Caco-2 (cell line): ENCODE results near the gene SLC10A7. TPM values are rescaled to one million over a fixed set of nuclear protein-coding genes. Genes with fewer than 3 reads are reported as not detected.

Experiments
- BruUV-seq: library from RNA; stranded (reverse); fragments of 400-500 nt; replicated peaks from 2 replicates; lab custom pipeline; 2021; lab: Mats Ljungman, UMichigan
- CTCF ChIA-PET: fragments of 300-600 bp; sonication (Branson Sonifier 250); formaldehyde crosslinking; loops from one replicate; lab custom pipeline; 2022; ENCODE audit warnings: antibody characterized with exemption; lab: Charles Lee
- POLR2A ChIA-PET: fragments of 300-600 bp; sonication (Branson Sonifier 250); formaldehyde crosslinking; loops from one replicate; lab custom pipeline; 2022; ENCODE audit warnings: antibody characterized with exemption; lab: Charles Lee
- DNase-seq, 2 experiments: peaks; one replicate each; pipeline versions ENCODE4 v3.0.0 to v3.0.0-alpha.2; 2020 to 2022
- H3K27me3 ChIP-seq: replicated peaks from 2 replicates; pipeline ENCODE4 v1.6.0; 2011; ENCODE audit warnings: low read length; ENCODE audit not compliant: control insufficient read depth, insufficient read depth
- H3K36me3 ChIP-seq: 2 replicates; pipeline ENCODE4 v1.5.1; 2011; ENCODE audit warnings: low read length; ENCODE audit not compliant: control insufficient read depth, insufficient read depth
- H3K4me1 ChIP-seq: fragments of 250-450 bp; sonication (Bioruptor Pico); 2 replicates; pipeline ENCODE4 v1.5.1; 2020; ENCODE audit warnings: mild to moderate bottlenecking
- H3K4me3 ChIP-seq: 2 replicates; pipeline ENCODE4 v1.5.1; 2011; ENCODE audit warnings: low read depth, mild to moderate bottlenecking, control low read depth, low read length
- H3K9me3 ChIP-seq: fragments of 250-450 bp; sonication (Bioruptor Pico); 2 replicates; pipeline ENCODE4 v1.5.1; 2020; ENCODE audit warnings: mild to moderate bottlenecking, moderate library complexity
- H3K27ac Mint-ChIP-seq: one replicate; pipeline ENCODE4 v1.8.0; 2022; ENCODE audit warnings: mixed read lengths; ENCODE audit not compliant: unreplicated experiment
- H3K27me3 Mint-ChIP-seq: one replicate; pipeline ENCODE4 v1.8.0; 2022; ENCODE audit warnings: mixed read lengths; ENCODE audit not compliant: insufficient read depth, unreplicated experiment
- H3K36me3 Mint-ChIP-seq: one replicate; pipeline ENCODE4 v1.8.0; 2022; ENCODE audit warnings: mild to moderate bottlenecking, mixed read lengths; ENCODE audit not compliant: insufficient read depth, unreplicated experiment
- H3K4me1 Mint-ChIP-seq: one replicate; pipeline ENCODE4 v1.8.0; 2022; ENCODE audit warnings: low read depth, mixed read lengths; ENCODE audit not compliant: unreplicated experiment
- H3K4me3 Mint-ChIP-seq: one replicate; pipeline ENCODE4 v1.8.0; 2022; ENCODE audit warnings: mild to moderate bottlenecking, moderate library complexity, mixed read lengths; ENCODE audit not compliant: unreplicated experiment
- H3K9me3 Mint-ChIP-seq: one replicate; pipeline ENCODE4 v1.8.0; 2022; ENCODE audit warnings: mixed read lengths; ENCODE audit not compliant: unreplicated experiment
- CTCF ChIP-seq, 2 experiments: fragments of 200-600 bp in 1 of 2; IDR thresholded peaks; 1 replicate in 1 of 2; 2 replicates in 1 of 2; pipeline versions ENCODE4 v1.5.1 to v1.8.0; 2011 to 2022; ENCODE audit warnings: antibody characterized with exemption in 1 of 2, control low read depth in 1 of 2, inconsistent platforms in 1 of 2, low read depth in 1 of 2, low read length in 1 of 2, mild to moderate bottlenecking in 1 of 2, moderate library complexity in 1 of 2; ENCODE audit not compliant: insufficient read depth in 1 of 2, severe bottlenecking in 1 of 2, unreplicated experiment in 1 of 2
- intact Hi-C: fragments of 100-400 bp; cut with micrococcal nuclease; formaldehyde crosslinking; loops from one replicate; pipeline ENCODE4 v1.10.0; 2022; ENCODE audit not compliant: unreplicated experiment
- total RNA-seq: library from RNA; stranded (reverse); gene quantifications from 2 replicates; pipeline ENCODE4 v1.2.3, GENCODE V29; 2022

SLC10A7 gene
- total RNA-seq, 1 experiment from 2014 or later: 12.1 TPM

- intact Hi-C loops: no loop called here
- H3K4me3 ChIP-seq: no peak overlapping the region
- ChIA-PET POLR2A (no interaction called here), CTCF (no interaction called here)
- peaks cover 7% of the 10 kb centered on the region for H3K4me1 Mint-ChIP-seq
- no peak overlapping the region for H3K4me3 Mint-ChIP-seq
- no peak for DNase-seq
- no peaks in the 10 kb centered on the region for H3K9me3 Mint-ChIP-seq
- no peaks in the 10 kb centered on the region for H3K36me3 Mint-ChIP-seq
- 0 out of 2 replicates have a peak, but pooled peaks cover 6% of the 10 kb centered on the region for H3K4me1 ChIP-seq
- H3K27me3 Mint-ChIP-seq: no peaks in the 10 kb centered on the region
- H3K9me3 ChIP-seq: no peaks in the 10 kb centered on the region
- no TSS peak for BruUV-seq
- no peak for TF ChIP-seq CTCF (IDR thresholded peaks at IDR 0.05; ENCODE audit: insufficient read depth in 1 of 2, low read depth in 1 of 2, low read length in 1 of 2, severe bottlenecking in 1 of 2, unreplicated experiment in 1 of 2)
- H3K27ac Mint-ChIP-seq: no peak overlapping the region
- H3K27me3 ChIP-seq: no peaks in the 10 kb centered on the region
- no peaks in the 10 kb centered on the region for H3K36me3 ChIP-seq
These were observed 82.3 kb downstream of the SLC10A7 start for GRCh38 chr4:146439437-146439836.

- H3K27ac Mint-ChIP-seq: no peak overlapping the region
- no peak for DNase-seq
- no peaks in the 10 kb centered on the region for H3K9me3 Mint-ChIP-seq
- ChIA-PET CTCF (no interaction called here), POLR2A (no interaction called here)
- peaks cover 7% of the 10 kb centered on the region for H3K4me1 Mint-ChIP-seq
- intact Hi-C loops: no loop called here
- no peak overlapping the region for H3K4me3 Mint-ChIP-seq
- no peak for TF ChIP-seq CTCF (IDR thresholded peaks at IDR 0.05; ENCODE audit: insufficient read depth in 1 of 2, low read depth in 1 of 2, low read length in 1 of 2, severe bottlenecking in 1 of 2, unreplicated experiment in 1 of 2)
- H3K4me1 ChIP-seq: 0 out of 2 replicates have a peak, but pooled peaks cover 6% of the 10 kb centered on the region
- no peaks in the 10 kb centered on the region for H3K36me3 Mint-ChIP-seq
- BruUV-seq: no TSS peak
- H3K27me3 Mint-ChIP-seq: no peaks in the 10 kb centered on the region
- no peak overlapping the region for H3K4me3 ChIP-seq
- H3K36me3 ChIP-seq: no peaks in the 10 kb centered on the region
- H3K27me3 ChIP-seq: no peaks in the 10 kb centered on the region
- H3K9me3 ChIP-seq: no peaks in the 10 kb centered on the region
These were observed 84.0 kb downstream of the SLC10A7 start for GRCh38 chr4:146437778-146438177.

- no peak for TF ChIP-seq CTCF (IDR thresholded peaks at IDR 0.05; ENCODE audit: insufficient read depth in 1 of 2, low read depth in 1 of 2, low read length in 1 of 2, severe bottlenecking in 1 of 2, unreplicated experiment in 1 of 2)
- POLR2A ChIA-PET: no interaction called here
- H3K27me3 ChIP-seq: no peaks in the 10 kb centered on the region
- no peaks in the 10 kb centered on the region for H3K27me3 Mint-ChIP-seq
- no peak overlapping the region for H3K27ac Mint-ChIP-seq
- no peak for DNase-seq
- H3K9me3 Mint-ChIP-seq: no peaks in the 10 kb centered on the region
- CTCF ChIA-PET: no interaction called here
- H3K9me3 ChIP-seq: no peaks in the 10 kb centered on the region
- H3K36me3 ChIP-seq: no peaks in the 10 kb centered on the region
- H3K36me3 Mint-ChIP-seq: no peaks in the 10 kb centered on the region
- H3K4me3 Mint-ChIP-seq: no peak overlapping the region
- H3K4me1 Mint-ChIP-seq: peaks cover 7% of the 10 kb centered on the region
- H3K4me3 ChIP-seq: no peak overlapping the region
- H3K4me1 ChIP-seq: 0 out of 2 replicates have a peak, but pooled peaks cover 6% of the 10 kb centered on the region
- BruUV-seq: no TSS peak
- intact Hi-C loops: no loop called here
These were observed 85.1 kb downstream of the SLC10A7 start for GRCh38 chr4:146436423-146437162.
